Activated CD4-positive, alpha-beta T cell treated with anti-CD3 and anti-CD28 coated beads, Interleukin-2, amount 50 U/mL, for 24 hours (primary cell): ENCODE data around the gene DDI1.

Source experiments
- DNase-seq, 2 donors: peaks; one replicate each; pipeline ENCODE4 v3.0.0-alpha.2; 2020; ENCODE audit warnings: low read depth in 1 of 2, low spot score in 1 of 2

The DDI1 gene

GRCh38 chr11:104075706-104076105 lies 39.3 kb downstream of the DDI1 start:
- DNase-seq, result no peak

DNA sequence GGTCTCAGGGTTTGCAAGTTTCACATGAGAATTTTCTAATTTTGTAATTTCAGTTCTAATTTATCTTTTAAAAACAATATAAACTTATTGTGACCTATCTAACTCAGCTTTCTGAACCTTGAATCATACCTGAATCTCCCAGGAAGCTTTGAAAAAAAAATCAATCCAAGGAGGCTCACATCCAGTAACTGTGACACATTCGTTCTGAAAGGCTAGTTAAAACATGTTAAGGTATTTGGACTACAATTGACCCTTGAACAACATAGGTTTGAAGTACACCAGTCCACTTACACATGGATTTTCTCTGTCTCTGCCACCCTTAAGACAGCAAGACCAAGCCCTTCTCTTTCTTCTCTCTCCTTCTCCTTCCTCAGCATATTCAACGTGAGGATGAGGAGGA lies 40.0 kb downstream of the DDI1 start:
- no peak for DNase-seq

DNA sequence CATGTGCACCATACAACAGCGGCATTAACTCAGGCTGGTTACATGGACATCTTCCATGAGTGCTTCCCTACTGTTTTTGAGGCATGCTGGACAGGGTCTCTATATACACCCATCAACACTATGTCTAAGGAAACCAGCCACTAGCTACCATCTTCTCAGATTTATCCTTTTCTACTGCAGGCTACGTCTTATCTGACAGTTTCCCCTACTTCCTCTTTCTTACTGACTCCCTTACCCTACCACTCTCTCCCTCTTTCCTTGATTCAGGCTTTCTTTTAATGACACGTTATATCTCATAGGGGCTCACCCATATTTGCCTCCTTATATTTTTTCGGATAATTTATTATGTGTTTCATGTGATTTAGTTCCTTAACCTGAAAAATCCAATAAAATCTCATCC lies 41.8 kb downstream of the DDI1 start:
- DNase-seq, result no peak

- DNase-seq, result no peak
Measured at GRCh38 chr11:104078995-104079394, 42.6 kb downstream of the DDI1 start.

- no peak for DNase-seq
Measured at GRCh38 chr11:104086621-104087020, 50.2 kb downstream of the DDI1 start.
